Kidney epithelial cell (primary cell): ENCODE results near the gene PLD4. TPM values are rescaled to one million over a fixed set of nuclear protein-coding genes. Genes with fewer than 3 reads are reported as not detected.
"Not testable (repeated sequence)": the region's sequence is repeated elsewhere in the genome, so short reads cannot be mapped to it uniquely, and the experiment has no call there.

Experiments
- DNase-seq: peaks from one replicate; pipeline ENCODE4 v3.0.0-alpha.2; 2010; ENCODE audit warnings: low read depth
- H3K27me3 ChIP-seq: 2 replicates; pipeline ENCODE4 v1.6.0; 2011; ENCODE audit warnings: low read length; ENCODE audit not compliant: control insufficient read depth, insufficient read depth
- H3K36me3 ChIP-seq: 2 replicates; pipeline ENCODE4 v1.5.1; 2011; ENCODE audit warnings: low read length; ENCODE audit not compliant: control insufficient read depth, insufficient read depth
- H3K4me3 ChIP-seq: 2 replicates; pipeline ENCODE4 v1.5.1; 2011; ENCODE audit warnings: low read depth, mild to moderate bottlenecking, control low read depth, low read length
- total RNA-seq: library from RNA; depleted of rRNA; stranded (reverse); fragments of >200 nt; gene quantifications from 2 replicates; pipeline ENCODE4 v1.2.3, GENCODE V29; 2015
- TF ChIP-seq, protein P1 (sequence below): IDR thresholded peaks from 2 replicates; pipeline ENCODE4 v1.5.1; 2011; ENCODE audit warnings: mild to moderate bottlenecking, moderate library complexity, low read length, control low read depth, inconsistent platforms; ENCODE audit not compliant: insufficient read depth, poor library complexity, severe bottlenecking

The PLD4 gene
- total RNA-seq, 1 donor from 2014 or later, result 0.04 TPM

- H3K27me3 ChIP-seq, result no peaks in the 10 kb centered on the region
- H3K36me3 ChIP-seq, result peaks cover 6% of the 10 kb centered on the region
- TF ChIP-seq, protein P1, sequence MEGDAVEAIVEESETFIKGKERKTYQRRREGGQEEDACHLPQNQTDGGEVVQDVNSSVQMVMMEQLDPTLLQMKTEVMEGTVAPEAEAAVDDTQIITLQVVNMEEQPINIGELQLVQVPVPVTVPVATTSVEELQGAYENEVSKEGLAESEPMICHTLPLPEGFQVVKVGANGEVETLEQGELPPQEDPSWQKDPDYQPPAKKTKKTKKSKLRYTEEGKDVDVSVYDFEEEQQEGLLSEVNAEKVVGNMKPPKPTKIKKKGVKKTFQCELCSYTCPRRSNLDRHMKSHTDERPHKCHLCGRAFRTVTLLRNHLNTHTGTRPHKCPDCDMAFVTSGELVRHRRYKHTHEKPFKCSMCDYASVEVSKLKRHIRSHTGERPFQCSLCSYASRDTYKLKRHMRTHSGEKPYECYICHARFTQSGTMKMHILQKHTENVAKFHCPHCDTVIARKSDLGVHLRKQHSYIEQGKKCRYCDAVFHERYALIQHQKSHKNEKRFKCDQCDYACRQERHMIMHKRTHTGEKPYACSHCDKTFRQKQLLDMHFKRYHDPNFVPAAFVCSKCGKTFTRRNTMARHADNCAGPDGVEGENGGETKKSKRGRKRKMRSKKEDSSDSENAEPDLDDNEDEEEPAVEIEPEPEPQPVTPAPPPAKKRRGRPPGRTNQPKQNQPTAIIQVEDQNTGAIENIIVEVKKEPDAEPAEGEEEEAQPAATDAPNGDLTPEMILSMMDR, result no peak
- no peak for DNase-seq
- no peak overlapping the region for H3K4me3 ChIP-seq
Measured at GRCh38 chr14:104881369-104881979, 43.2 kb upstream of the PLD4 start.

DNA sequence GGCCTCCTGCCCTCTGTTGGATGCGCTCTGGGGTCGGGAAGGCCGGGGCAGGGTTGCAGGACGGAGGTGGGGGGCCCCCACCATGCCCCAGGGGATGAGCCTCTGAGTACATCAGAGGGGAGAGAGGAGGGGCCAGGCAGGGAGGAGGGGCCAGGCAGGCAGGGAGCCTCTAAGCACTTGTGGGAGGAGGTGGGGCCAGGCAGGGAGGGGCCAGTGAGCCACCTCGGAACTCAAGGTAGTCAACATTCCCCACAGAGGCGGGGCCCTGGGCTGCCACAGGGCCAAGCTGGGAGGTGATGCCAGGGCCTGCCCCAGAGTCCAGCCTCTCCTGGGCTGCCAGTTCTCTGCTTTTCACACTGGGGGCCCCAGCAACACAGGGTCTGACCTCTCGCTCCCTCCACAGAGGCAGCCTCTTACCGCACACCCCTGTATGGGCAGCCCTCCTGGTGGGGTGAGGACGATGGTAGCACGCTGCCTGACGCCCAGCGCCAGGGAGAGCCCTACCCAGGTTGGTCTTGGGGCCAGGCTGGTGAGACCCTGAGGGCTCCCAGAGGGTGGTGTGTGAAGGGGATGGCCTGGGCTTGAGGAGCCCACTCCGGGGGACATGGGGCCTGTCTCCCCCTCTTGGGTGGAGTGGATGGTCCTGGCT is 42.2 kb upstream of the PLD4 start:
- Histone ChIP-seq H3K4me3 (no peak overlapping the region), H3K27me3 (no peaks in the 10 kb centered on the region), H3K36me3 (peaks cover 6% of the 10 kb centered on the region)
- TF ChIP-seq, protein P1, result no peak
- no peak for DNase-seq

- TF ChIP-seq, protein P1, result no peak
- Histone ChIP-seq H3K4me3 (no peak overlapping the region), H3K36me3 (peaks cover 7% of the 10 kb centered on the region), H3K27me3 (no peaks in the 10 kb centered on the region)
- DNase-seq, result no peak
Measured at GRCh38 chr14:104882991-104883660, 41.6 kb upstream of the PLD4 start.

DNA sequence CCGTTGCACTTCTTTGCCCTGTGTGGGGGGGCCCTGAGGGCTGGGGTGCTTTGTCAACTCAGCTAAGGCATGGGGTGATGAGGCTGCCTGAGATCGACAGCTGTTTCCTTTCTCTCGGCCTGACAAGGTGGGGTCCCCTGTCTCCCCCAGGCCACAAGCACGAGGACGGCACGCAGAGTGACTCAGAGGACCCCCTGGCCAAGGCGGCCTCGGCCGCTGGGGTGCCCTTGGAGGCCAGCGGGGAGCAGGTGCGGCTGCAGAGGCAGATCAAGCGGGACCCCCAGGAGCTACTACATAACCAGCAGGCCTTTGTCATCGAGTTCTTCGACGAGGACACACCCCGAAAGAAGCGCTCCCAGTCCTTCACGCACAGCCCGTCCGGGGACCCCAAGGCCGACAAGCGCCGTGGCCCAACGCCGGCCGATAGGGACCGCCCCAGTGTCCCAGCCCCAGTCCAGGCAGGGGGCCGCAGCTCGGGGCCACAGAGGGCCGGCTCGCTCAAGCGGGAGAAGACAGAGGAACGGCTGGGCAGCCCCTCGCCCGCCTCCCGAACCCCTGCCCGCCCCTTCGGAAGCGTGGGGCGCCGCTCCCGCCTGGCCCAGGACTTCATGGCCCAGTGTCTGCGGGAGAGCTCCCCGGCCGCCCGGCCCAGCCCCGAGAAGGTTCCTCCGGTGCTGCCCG is 40.9 kb upstream of the PLD4 start:
- Histone ChIP-seq H3K36me3 (peaks cover 7% of the 10 kb centered on the region), H3K4me3 (no peak overlapping the region), H3K27me3 (no peaks in the 10 kb centered on the region)
- TF ChIP-seq, protein P1, result no peak
- DNase-seq, result no peak

GRCh38 chr14:104884381-104884780 is 40.3 kb upstream of the PLD4 start:
- not testable (repeated sequence) for H3K27me3 ChIP-seq, H3K36me3 ChIP-seq, DNase-seq, H3K4me3 ChIP-seq

DNA sequence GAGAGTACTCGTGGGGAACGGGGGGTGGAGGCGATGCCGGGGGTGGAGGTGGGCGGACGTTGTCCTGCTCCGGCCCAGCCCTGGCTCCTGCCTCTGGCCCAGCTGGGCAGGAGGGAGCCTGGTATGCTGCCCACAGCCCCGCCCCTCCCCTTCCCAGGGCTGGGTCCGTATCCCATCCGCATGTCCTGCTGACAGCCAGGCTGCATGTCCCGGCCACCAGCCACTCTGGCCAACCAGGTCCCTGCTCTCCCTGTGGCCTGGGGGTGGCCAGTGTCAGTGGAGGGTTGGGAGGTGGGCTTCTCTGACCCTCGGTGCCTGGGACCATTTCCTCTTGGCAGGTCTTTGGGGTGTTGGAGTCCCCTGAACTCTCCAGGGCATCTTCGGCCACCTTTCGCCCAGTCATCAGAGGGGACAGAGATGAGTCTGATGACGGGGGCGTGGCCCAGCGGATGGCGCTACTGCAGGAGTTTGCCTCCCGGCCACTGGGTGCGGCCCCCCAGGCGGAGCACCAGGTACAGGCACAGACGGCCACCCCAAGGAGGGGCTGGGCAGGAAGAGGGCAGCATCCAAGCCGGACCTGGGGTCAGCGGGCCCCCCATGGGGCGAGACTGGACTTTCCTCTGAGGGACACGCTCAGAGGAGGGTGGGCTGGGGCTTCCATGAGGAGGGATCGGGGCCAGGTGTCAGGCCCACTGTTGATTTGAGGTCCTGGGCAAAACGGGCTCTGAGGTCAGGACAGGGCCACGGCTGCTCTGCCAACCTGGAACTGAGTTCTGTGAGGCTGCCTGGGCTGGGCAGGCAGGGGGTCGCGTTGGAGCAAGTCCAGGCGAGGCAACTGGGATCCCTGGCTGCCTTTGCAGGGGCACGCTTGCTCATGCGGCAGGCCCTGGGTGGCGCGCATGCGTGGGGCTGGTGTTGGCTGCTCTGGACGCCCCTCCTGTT is 39.4 kb upstream of the PLD4 start:
- Histone ChIP-seq H3K27me3 (no peaks in the 10 kb centered on the region), H3K4me3 (no peak overlapping the region), H3K36me3 (peaks cover 8% of the 10 kb centered on the region)
- TF ChIP-seq, protein P1, result no peak
- no peak for DNase-seq
